Measurements from ENCODE around the gene SHBG.

Gene SHBG, protein sequence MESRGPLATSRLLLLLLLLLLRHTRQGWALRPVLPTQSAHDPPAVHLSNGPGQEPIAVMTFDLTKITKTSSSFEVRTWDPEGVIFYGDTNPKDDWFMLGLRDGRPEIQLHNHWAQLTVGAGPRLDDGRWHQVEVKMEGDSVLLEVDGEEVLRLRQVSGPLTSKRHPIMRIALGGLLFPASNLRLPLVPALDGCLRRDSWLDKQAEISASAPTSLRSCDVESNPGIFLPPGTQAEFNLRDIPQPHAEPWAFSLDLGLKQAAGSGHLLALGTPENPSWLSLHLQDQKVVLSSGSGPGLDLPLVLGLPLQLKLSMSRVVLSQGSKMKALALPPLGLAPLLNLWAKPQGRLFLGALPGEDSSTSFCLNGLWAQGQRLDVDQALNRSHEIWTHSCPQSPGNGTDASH

DNA sequence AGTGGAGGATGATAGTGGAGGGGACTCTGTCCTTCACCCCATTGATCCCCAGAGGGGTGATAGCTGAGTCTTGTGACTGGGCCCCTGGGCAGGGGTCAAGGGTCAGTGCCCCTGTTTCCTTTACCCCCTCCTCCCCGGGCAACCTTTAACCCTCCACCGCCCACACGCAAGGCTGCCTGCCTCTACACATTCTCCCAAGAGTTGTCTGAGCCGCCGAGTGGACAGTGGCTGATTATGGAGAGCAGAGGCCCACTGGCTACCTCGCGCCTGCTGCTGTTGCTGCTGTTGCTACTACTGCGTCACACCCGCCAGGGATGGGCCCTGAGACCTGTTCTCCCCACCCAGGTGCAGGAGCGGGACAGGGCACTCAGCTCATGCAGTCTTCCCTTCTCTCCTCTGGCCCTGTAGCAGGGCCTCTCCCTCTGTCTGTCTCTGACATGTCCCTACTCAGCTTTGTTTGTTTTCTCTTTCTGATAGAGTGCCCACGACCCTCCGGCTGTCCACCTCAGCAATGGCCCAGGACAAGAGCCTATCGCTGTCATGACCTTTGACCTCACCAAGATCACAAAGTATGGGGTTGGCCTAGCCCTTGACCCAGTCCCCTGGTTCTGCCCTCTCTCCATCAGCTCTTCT lies at the start of gene SHBG:
TSS of gene SHBG (plus strand) at position 197 of the 633 bp plus-strand sequence. CDS start at position 235, 38 bp downstream.
- Mint-ChIP-seq H3K27ac (no peak within 1 kb of the TSS), H3K27me3 (no peaks in the 10 kb centered on the region), H3K4me1 (peaks cover 19% of the 10 kb centered on the region), H3K4me3 (no peak within 1 kb of the TSS), H3K9me3 (no peaks in the 10 kb centered on the region), H3K36me3 (no peaks in the 10 kb centered on the region)

DNA sequence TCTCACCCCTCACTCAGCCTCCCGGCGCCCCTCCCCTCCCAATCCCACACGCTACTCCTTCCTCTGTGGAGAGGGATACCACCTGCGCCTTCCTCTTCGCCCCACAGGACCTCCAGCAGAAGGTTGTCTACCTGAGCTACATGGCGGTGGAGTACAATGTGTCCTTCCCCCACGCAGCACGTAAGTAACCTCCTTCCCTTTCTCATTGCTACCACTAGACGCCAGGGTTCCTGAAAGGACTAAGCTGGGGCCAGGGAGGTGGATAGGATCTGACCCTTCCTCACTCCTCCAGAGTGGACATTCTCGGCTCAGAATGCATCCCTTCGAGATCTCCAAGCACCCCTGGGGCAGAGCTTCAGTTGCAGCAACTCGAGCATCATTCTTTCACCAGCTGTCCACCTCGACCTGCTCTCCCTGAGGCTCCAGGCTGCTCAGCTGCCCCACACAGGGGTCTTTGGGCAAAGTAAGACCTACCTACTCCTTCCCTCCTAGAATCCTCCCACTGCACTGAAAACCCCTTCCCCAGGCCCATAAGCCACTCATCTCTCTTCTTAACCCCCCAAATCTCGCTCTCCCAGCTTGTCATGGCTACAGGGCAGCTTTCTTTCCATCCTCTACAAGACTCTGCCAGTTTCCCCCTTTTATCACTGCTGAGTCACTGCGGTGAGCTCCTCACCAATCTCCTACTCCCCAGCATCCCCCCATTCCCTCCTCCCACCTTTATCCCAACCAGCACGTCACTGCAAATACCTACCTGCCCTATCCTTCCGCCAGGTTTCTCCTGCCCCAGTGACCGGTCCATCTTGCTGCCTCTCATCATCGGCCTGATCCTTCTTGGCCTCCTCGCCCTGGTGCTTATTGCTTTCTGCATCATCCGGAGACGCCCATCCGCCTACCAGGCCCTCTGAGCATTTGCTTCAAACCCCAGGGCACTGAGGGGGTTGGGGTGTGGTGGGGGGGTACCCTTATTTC lies 49.0 kb upstream of the SHBG start:
- Mint-ChIP-seq H3K36me3 (peaks cover 23% of the 10 kb centered on the region), H3K4me1 (peaks cover 83% of the 10 kb centered on the region), H3K27me3 (no peaks in the 10 kb centered on the region), H3K27ac (peak overlapping the region; percentile 32), H3K9me3 (no peaks in the 10 kb centered on the region), H3K4me3 (peak overlapping the region; percentile 9)

DNA sequence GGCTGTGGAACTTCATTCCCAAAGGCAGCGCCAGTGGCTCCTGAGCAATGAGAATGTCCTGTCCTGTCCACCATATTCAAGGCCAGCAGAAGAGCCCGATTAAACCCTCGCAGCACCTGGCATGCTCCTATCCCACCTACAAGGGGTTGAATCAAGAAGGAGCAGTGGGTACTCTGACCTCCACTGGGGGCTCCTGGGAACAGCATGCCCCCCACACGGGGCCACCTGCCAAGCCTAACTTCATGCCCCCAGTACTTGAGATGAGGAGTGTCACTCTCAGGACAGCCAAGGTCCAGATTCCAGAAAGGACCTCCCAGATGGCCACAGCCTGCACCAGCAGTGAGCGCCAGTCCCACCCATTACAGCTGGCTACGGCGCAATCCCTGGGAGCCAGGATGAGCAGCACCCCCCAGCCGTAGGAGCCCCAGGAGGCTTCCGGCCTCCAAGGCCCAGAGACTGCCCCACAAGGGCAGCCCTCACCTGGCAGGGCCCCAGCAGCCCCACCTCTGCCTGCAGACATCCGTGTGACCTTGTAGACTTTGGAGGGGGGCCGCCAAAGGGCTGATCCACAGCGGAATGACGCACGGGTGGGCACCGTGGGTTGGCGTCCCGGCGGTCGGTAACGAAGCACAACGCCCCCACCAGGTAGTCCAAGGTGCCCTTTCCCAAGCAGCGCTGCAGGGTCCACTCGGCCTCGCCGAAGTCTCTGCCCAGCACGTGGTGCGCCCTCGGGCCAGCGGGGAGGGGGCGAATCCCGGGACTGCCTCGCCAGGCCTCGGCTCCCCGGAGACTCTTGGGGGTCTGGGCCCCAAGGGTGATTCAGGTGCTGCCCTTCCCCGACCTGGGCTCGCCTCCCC lies 47.3 kb upstream of the SHBG start:
- peaks cover 68% of the 10 kb centered on the region for H3K4me1 Mint-ChIP-seq
- no peaks in the 10 kb centered on the region for H3K9me3 Mint-ChIP-seq
- H3K27me3 Mint-ChIP-seq, result no peaks in the 10 kb centered on the region
- H3K27ac Mint-ChIP-seq, result peak overlapping the region; percentile 100
- H3K4me3 Mint-ChIP-seq, result peak overlapping the region; percentile 54
- peaks cover 15% of the 10 kb centered on the region for H3K36me3 Mint-ChIP-seq

DNA sequence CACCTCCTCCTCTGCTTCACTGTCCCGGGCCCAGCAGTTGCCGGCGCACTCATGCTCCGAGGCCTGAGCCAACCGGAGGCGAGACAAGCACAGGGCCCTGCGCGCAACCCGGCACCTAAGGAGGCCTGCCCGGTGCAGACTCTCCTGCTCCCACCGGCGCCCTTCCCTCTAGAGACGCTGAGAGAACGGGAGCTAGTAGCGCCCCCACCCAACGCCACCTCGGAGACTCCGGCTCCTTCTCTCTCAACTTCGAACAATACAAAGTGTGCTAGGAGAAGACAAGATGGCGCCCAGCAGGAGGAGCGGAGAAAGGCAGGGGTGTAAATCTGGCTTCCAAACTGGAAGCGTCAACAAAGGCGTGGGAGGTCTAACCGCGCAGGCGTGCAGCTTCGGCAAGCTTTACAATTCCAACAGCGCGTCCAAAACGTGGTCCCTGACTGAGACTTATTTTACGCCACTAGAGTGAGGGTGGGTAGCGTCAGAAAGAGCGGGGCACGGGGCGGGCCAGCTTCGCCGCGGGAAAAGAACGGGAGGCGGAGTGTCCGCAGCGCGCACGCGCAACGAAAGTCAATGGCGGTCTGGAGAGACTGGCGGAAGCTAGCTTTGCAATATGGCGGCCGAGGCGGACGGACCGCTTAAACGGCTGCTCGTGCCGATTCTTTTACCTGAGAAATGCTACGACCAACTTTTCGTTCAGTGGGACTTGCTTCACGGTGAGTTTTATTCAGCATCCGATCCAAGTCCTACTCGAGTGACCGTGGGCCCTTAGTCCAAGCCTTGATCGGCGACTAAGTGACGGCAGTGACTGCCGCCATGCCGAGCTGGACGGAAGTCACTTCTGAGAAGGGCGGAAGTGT lies 46.5 kb upstream of the SHBG start, which contains the start of gene MPDU1:
TSS of gene MPDU1 (plus strand) at position 600 of the 857 bp plus-strand sequence. CDS start at position 611, 11 bp downstream.
- peaks cover 60% of the 10 kb centered on the region for H3K4me1 Mint-ChIP-seq

DNA sequence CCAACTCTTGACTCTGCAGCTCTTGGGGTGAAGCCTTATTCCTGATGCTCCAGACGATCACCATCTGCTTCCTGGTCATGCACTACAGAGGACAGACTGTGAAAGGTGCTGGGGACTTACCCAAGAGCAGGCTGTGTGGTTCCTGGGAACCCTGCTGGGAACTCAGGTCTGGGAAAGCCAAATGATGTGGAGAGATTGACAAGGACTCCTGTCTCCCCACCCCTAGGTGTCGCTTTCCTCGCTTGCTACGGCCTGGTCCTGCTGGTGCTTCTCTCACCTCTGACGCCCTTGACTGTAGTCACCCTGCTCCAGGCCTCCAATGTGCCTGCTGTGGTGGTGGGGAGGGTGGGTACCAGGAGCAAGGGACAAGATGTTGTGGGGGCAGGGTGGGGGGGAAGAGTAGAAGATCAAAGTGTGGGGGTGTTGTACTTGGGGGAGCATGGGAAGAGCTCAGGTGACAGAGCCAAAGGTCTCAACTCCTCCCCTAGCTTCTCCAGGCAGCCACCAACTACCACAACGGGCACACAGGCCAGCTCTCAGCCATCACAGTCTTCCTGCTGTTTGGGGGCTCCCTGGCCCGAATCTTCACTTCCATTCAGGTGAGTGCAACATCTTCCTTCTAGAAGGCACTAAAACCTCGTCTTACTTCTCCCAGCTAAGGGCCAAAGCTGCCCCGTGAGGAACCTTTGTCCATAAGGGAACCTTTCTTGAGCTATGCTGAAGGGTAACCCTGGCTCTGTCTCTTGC lies 43.1 kb upstream of the SHBG start:
- peaks cover 9% of the 10 kb centered on the region for H3K36me3 Mint-ChIP-seq
- H3K9me3 Mint-ChIP-seq, result no peaks in the 10 kb centered on the region
- H3K27me3 Mint-ChIP-seq, result no peaks in the 10 kb centered on the region
- no peak overlapping the region for H3K4me3 Mint-ChIP-seq
- H3K27ac Mint-ChIP-seq, result peak overlapping the region; percentile 86
- H3K4me1 Mint-ChIP-seq, result peaks cover 27% of the 10 kb centered on the region

More for the DNA sequence above, 46.5 kb upstream of the SHBG start, which contains the start of gene MPDU1:
- Mint-ChIP-seq H3K4me3 (peak within 1 kb of the TSS; percentile 97), H3K27me3 (no peaks in the 10 kb centered on the region), H3K36me3 (peaks cover 8% of the 10 kb centered on the region), H3K9me3 (no peaks in the 10 kb centered on the region), H3K27ac (peak within 1 kb of the TSS; percentile 100)

DNA sequence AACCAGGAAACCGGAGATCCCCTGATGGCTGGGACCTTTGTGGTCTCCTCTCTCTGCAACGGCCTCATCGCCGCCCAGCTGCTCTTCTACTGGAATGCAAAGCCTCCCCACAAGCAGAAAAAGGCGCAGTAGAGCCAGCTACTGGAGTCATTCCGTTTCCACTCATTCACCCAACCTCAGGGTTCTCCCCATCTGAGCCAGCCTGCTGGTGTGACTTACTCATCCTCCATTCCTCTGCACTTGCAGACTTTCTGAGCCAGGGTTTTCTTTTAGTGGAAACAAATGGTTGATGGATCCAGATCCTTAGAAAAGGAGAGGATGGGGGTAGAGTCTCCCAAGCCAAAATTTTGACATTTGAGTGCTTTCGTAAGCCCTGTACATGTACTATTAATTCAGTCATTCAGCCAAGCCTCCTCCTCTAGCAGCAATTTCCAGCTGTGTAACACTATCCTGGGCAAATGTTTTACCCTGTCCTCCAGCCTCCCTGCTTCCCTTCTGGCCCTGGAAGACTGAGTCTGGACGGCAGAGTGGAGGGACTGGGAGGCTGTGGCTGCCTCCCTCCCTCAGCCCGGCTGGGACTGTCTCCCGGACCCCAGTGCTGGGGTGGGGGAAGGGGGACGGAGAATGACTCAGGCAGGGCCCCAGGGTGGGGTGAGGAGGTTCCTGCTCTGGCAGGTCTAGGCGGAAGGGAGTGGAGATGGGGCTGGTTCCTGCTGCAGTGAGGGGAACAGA lies 42.3 kb upstream of the SHBG start:
- Mint-ChIP-seq H3K36me3 (peaks cover 7% of the 10 kb centered on the region), H3K27me3 (no peaks in the 10 kb centered on the region), H3K27ac (peak overlapping the region; percentile 86)

DNA sequence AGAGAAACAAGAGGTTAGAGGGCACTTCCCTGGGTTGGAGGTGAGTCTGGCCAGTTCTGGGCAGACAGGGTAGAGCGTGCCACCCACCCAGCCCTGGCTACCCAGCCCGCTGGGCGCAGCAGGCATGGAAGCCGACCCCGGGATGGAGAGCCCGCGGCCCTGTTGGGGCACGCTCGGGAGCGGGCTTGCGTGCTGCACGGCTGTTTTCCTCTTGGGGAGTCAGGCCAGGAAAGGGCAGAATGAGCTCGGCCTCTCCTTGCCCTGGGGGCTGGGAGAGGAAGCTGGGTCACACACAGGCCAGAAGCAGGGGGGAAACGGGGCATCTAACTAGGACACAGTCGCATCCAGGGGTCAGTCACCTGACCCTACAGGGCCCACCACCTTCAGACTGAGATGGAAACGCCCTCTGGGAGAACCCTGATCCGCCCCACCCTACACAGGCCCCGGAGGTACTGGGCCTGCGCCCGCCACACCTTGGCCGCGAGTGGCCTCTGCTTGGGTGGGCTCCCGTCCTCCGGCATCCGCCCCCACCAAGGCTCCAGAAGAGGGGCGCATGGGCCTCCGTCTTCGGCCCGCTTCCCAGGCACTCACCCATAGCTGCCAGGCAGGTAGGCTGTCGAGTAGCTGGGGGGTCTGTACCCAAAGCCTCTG lies 41.3 kb upstream of the SHBG start:
- Mint-ChIP-seq H3K4me3 (no peak overlapping the region), H3K27ac (no peak overlapping the region), H3K27me3 (no peaks in the 10 kb centered on the region), H3K9me3 (no peaks in the 10 kb centered on the region), H3K4me1 (peaks cover 20% of the 10 kb centered on the region), H3K36me3 (peaks cover 12% of the 10 kb centered on the region)

More for the DNA sequence above, 42.3 kb upstream of the SHBG start:
- H3K4me1 Mint-ChIP-seq, result peaks cover 20% of the 10 kb centered on the region
- no peak overlapping the region for H3K4me3 Mint-ChIP-seq
- no peaks in the 10 kb centered on the region for H3K9me3 Mint-ChIP-seq

DNA sequence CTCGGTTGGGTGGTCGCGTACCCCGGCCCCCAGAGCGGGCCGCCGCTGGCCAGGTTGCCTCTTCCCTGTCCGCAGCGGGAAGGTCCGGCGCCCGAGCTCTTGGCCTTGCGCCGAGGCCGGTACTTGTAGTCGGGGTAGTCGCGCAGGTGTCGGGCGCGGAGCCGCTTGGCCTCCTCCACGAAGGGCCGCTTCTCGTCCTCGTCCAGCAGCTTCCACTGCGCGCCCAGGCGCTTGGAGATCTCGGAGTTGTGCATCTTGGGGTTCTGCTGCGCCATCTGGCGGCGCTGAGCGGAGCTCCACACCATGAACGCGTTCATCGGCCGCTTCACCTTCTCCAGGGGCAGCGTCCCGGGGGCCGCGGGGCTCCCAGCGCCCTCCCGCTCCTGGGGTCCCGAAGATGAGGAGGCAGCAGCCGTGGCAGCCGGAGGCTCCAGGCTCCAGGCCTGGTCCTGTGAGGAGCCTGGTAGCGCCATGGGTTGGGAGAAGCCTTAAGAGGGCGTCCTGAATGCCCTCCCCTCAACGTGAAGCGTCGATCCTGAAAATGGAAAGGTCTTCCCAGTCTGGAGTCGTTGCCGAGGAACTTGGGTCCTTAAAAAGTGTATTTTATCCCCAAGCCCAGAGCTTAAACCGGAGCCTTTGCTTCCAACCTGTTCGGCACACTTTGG lies 40.6 kb upstream of the SHBG start:
- Mint-ChIP-seq H3K27me3 (no peaks in the 10 kb centered on the region), H3K9me3 (no peaks in the 10 kb centered on the region), H3K4me3 (no peak overlapping the region), H3K4me1 (peaks cover 14% of the 10 kb centered on the region), H3K27ac (no peak overlapping the region), H3K36me3 (peaks cover 16% of the 10 kb centered on the region)

DNA sequence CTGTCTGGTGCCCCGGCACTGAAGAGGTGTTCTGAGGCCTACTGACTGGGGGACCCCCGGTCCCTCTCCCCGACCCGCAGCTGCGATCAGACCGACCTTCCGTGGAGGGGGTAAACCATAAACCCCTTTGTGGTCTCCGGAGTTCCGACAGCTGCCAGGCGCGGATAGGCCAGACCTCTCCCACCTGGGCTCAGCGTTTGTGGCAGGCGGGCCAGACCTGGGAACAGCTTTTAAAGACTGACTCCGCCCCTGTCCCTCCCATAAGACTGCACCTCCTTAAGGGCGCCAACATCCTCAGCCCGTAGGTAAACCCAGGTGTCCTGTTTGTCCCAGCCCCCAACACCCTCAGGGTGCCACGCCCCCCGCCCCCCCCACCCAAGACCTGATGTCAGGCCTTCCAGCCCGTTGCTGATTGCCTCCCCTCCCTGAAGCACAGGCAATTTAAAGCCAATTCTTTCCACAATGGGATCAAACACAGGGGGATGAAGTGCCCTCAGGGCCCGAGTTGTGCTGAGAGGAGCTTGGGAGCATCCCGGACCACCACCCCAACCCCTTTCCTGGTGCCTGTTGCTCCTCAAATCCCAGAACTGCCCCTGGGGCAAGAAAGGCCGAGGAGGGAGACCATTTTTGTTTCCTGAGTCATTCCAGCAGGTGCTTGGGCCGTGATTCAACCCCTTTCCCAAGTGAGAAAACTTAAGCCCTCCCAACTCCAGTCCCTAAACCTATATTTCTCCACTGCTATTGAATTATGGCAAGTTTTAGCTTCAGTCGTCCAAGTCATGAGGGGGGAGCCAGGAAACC lies 39.8 kb upstream of the SHBG start, which contains the start of gene SOX15:
TSS of gene SOX15 (minus strand) at position 204 of the 801 bp plus-strand sequence. CDS start 418 bp downstream, outside the sequence.
- no peaks in the 10 kb centered on the region for H3K27me3 Mint-ChIP-seq
- H3K36me3 Mint-ChIP-seq, result peaks cover 16% of the 10 kb centered on the region
- peaks cover 6% of the 10 kb centered on the region for H3K4me1 Mint-ChIP-seq
- peak within 1 kb of the TSS; percentile 74 for H3K27ac Mint-ChIP-seq
- H3K9me3 Mint-ChIP-seq, result no peaks in the 10 kb centered on the region
- H3K4me3 Mint-ChIP-seq, result no peak within 1 kb of the TSS

DNA sequence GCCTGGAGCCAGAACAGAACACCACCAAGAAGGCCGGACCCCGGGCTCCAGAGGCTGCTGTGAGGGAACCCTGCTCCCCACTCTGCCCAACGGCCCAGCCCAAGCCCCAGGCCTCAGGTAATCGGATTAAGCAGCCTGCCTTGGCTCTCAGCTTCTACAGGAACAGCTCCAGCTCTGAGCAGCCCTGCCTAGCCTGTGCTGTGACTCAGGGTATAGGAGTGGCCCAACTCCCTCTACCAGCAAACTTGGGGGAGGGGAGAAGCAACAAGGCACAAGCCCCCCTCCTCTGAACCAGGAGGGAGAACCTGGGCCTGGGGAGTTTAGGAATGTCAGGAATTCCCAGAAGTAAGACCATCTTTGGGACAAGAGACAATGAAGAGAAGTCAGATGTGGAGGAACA lies 39.2 kb upstream of the SHBG start:
- peak overlapping the region; percentile 74 for H3K27ac Mint-ChIP-seq
- H3K27me3 Mint-ChIP-seq, result no peaks in the 10 kb centered on the region

DNA sequence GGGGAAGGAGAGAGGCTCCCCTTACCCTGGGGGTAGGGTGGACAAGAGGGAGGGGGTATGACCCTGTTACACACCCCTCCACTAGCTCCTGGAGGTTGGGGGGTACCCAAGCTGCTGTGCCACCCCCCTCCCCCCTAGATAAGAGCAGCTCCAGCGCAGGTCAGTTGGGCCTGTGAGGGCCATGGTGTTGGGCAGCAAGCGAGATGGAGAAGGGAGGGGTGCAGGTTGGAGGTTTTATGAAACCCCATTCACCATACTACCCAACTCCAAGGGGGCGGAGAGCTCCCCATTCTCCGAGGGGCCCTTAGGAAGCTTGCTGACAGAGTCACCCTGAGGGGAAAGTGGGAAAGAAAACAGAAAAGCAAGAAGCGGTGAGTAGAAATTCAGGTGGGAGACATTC lies 38.3 kb upstream of the SHBG start:
- H3K27me3 Mint-ChIP-seq, result no peaks in the 10 kb centered on the region
- H3K9me3 Mint-ChIP-seq, result no peaks in the 10 kb centered on the region
- no peak overlapping the region for H3K4me3 Mint-ChIP-seq
- H3K27ac Mint-ChIP-seq, result no peak overlapping the region
- peaks cover 21% of the 10 kb centered on the region for H3K36me3 Mint-ChIP-seq
- H3K4me1 Mint-ChIP-seq, result no peaks in the 10 kb centered on the region

More for the DNA sequence above, 39.2 kb upstream of the SHBG start:
- Mint-ChIP-seq H3K4me3 (no peak overlapping the region), H3K36me3 (peaks cover 21% of the 10 kb centered on the region), H3K9me3 (no peaks in the 10 kb centered on the region), H3K4me1 (peaks cover 2% of the 10 kb centered on the region)
